C4-2B (cell line): Measurements from ENCODE around the gene SLC2A9.

Experiments
- ZFX ChIP-seq: fragments of 450-650 bp; IDR thresholded peaks from 2 replicates; pipeline ENCODE4 v1.6.1; 2017
- TF ChIP-seq, protein P1 (sequence below): fragments of 450-650 bp; conservative IDR thresholded peaks from 2 replicates; pipeline ENCODE4 v1.5.1; 2017; ENCODE audit warnings: mild to moderate bottlenecking

DNA sequence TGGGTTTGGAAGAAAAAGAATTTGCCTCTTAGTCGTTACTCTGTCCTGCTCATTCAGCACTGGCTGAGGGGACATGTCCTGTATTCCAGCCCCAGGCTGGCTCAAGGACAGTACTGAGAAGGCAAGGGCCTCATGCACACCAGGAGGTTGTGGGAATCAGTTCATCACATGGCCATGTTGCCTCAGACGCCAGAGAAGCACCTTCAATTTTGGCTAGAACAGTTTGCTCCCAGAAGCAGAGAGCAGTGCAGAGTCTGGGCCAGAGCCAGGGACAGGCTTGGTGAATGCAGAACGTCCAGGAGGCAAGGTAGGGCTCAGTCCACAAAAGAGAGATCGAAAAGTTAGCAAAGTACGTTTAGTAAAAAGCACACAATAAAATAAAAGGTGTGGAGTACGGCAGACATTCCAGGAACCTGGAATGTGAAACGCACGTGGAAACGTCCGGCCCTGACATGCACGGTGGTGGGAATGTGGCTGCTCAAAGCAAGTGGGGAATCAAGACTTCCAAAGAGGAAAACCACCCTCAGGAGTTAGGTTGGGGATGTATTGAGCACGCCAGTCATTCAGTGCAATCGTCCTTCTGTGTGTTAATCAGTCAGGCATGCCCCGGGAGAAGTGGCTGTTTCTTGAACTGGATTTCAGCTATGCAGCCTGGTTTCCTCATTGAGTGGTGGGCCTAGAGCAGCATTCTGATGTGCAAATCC, 1.2 kb upstream of the SLC2A9 start:
- TF ChIP-seq, protein P1, sequence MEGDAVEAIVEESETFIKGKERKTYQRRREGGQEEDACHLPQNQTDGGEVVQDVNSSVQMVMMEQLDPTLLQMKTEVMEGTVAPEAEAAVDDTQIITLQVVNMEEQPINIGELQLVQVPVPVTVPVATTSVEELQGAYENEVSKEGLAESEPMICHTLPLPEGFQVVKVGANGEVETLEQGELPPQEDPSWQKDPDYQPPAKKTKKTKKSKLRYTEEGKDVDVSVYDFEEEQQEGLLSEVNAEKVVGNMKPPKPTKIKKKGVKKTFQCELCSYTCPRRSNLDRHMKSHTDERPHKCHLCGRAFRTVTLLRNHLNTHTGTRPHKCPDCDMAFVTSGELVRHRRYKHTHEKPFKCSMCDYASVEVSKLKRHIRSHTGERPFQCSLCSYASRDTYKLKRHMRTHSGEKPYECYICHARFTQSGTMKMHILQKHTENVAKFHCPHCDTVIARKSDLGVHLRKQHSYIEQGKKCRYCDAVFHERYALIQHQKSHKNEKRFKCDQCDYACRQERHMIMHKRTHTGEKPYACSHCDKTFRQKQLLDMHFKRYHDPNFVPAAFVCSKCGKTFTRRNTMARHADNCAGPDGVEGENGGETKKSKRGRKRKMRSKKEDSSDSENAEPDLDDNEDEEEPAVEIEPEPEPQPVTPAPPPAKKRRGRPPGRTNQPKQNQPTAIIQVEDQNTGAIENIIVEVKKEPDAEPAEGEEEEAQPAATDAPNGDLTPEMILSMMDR, result no peak
- TF ChIP-seq ZFX, result no peak
